ENCODE results near the gene HSPA5.
"Not testable (repeated sequence)": the region's sequence is repeated elsewhere in the genome, so short reads cannot be mapped to it uniquely, and the experiment has no call there.

HSPA5 gene

GRCh38 chr9:125241863-125242739 is 958 bp upstream of the HSPA5 start:
- DNase-seq (ENCODE audit: low read depth), result no peak

DNA sequence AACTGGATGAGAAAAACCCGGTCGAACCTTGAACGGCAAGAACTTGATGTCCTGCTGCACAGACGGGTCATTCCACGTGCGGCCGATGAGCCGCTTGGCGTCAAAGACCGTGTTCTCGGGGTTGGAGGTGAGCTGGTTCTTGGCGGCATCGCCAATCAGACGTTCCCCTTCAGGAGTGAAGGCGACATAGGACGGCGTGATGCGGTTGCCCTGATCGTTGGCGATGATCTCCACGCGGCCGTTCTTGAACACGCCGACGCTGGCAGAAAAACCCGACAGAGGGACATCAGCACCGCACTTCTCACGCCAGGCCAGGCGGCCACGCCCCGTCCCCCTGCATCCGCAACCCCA is 519 bp downstream of the HSPA5 start:
- DNase-seq (ENCODE audit: low read depth), result peak; percentile 22

GRCh38 chr9:125239631-125240597 is 1.2 kb downstream of the HSPA5 start:
- no peak for DNase-seq (ENCODE audit: low read depth)

GRCh38 chr9:125238915-125239446 is 2.2 kb downstream of the HSPA5 start:
- no peak for DNase-seq (ENCODE audit: low read depth)

DNA sequence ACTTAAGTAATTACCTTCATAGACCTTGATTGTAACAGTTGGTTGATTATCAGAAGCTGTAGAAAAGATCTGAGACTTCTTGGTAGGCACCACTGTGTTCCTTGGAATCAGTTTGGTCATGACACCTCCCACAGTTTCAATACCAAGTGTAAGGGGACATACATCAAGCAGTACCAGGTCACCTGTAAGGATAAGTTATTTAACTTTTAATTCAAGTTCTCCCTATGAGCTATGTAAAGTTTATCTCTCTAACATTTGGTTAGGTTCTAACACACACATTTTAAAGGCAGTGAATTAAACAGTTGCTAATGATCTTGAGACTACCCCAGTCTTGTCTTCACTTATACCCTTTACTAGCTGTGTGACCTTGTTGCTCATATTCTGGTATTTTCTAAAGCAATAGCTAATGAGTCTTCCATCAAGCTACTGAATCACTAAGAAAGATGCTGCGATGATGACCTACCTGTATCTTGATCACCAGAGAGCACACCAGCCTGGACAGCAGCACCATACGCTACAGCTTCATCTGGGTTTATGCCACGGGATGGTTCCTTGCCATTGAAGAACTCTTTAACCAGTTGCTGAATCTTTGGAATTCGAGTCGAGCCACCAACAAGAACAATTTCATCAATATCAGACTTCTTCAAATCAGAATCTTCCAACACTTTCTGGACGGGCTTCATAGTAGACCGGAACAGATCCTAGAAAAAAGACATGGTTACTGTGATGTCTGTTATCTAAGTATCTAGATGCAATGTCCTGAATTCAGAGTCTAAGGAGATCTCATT is 2.8 kb downstream of the HSPA5 start:
- no peak for DNase-seq (ENCODE audit: low read depth)

- not testable (repeated sequence) for DNase-seq (ENCODE audit: low read depth)
Measured at GRCh38 chr9:125236520-125237159, 4.5 kb downstream of the HSPA5 start.

- no peak for DNase-seq (ENCODE audit: low read depth)
Measured at GRCh38 chr9:125235804-125236519, 5.2 kb downstream of the HSPA5 start.

GRCh38 chr9:125234099-125234498 is 7.0 kb downstream of the HSPA5 start:
- not testable (repeated sequence) for DNase-seq (ENCODE audit: low read depth)

GRCh38 chr9:125233678-125234077 is 7.5 kb downstream of the HSPA5 start:
- DNase-seq (ENCODE audit: low read depth), result no peak

GRCh38 chr9:125227761-125228160 is 13.4 kb downstream of the HSPA5 start:
- no peak for DNase-seq (ENCODE audit: low read depth)

GRCh38 chr9:125224858-125225257 is 16.3 kb downstream of the HSPA5 start:
- not testable (repeated sequence) for DNase-seq (ENCODE audit: low read depth)

- DNase-seq (ENCODE audit: low read depth), result no peak
Measured at GRCh38 chr9:125218621-125219020, 22.5 kb downstream of the HSPA5 start.

DNA sequence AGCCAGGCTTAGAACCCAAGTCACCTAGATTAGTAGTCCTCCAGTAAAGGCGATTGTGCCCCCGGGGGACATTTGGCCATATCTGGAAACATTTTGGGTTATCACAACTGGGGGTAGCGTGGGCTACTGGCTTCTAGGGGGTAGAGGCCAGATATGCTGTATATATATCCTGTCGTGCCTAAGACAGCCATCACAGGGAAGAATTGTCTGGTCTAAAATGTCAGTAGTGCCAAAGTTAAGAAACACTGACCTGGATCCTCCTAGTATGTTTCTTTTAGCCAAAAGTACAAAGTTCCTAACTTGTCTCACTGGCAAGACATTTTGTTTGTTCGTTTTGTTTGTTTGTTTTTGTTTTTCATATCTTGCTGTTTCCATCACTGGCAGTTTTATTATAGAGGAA is 27.0 kb downstream of the HSPA5 start:
- DNase-seq (ENCODE audit: low read depth), result no peak

DNA sequence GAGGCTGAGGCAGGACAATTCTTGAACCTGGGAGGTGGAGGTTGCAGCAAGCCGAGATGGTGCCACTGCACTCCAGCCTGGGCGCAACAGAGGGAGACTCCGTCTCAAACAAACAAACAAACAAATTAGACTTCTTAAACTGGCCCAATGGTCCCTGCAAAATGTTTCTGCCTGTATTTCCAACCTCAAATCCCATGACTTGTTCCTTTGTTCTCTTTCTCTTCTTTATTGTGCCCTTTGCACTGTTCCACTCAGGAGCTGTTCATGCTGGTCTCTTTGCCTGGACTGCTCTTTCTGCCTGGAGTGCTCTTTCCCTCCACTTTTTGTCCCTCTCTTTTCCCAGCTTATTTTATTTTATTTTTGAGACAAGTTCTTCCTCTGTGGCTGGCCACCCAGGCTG is 36.7 kb downstream of the HSPA5 start:
- no peak for DNase-seq (ENCODE audit: low read depth)

- DNase-seq (ENCODE audit: low read depth), result no peak
Measured at GRCh38 chr9:125202846-125203618, 38.1 kb downstream of the HSPA5 start.

GRCh38 chr9:125200216-125201047 is 40.7 kb downstream of the HSPA5 start, which contains the start of gene RABEPK:
Gene RABEPK, plus strand, starts transcription at chr9:125200542. Its CDS starts 2,472 bp downstream, at chr9:125203014.
- DNase-seq (ENCODE audit: low read depth), result peak; percentile 81

DNA sequence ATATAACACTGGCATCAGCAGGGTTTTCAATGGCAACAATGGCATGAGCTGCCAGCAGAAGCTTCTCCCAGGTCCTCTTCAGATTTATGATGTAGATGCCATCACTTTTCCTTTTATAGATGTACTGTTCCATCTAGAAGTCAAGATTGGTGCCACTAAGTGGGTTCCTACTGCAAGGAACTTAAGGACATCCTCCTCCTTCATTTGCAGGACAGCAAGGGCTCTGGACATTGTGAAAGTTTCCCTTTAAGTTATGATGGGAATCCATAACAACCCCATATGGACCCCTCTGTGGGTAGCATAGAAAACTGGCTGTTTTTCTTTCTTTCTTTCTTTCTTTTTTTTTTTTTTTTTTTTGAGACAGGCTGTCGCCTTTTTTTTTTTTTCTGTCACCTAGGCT is 45.6 kb downstream of the HSPA5 start:
- not testable (repeated sequence) for DNase-seq (ENCODE audit: low read depth)

DNA sequence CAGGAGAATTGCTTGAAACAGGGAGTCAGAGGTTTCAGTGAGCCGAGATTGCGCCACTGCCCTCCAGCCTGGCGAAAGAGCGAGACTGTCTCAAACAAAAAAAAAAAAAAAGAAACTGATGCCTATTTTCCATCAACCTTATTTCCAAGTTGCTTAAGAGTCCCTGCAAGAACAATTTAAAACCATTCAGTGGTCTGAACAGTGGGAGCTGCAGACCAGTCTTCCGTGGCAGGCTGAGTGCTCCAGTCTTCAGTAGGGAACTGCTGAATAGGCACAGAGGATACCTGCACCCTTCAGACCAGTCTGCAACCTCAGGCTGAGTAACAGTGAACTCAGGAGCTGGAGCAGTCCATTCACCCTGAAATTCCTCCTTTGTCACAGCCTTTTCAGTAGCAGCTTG is 46.7 kb downstream of the HSPA5 start:
- DNase-seq (ENCODE audit: low read depth), result not testable (repeated sequence)

DNA sequence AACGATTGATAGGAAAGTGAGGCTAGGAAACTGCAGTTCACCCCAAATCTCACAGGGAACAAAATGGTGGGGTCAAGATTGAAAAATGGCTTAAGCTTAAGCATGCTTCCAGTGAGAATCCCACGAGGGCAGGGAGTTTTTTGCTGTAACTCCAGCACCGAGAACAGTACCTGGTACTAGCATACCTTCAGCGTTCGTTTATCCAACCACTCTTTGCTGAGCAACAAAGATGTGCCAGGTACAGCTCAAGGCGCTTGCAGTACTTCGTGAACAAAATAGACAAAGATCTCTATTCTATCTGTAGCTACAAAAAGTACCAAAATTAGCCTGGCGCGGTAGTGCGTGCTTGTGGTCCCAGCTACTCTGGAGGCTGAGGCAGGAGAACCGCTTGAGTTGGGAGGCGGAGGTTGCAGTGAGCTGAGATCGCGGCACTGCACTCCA is 50.8 kb downstream of the HSPA5 start:
- DNase-seq (ENCODE audit: low read depth), result no peak
